Measurements from ENCODE around the gene SUSD4. TPM values are rescaled to one million over a fixed set of nuclear protein-coding genes. Genes with fewer than 3 reads are reported as not detected.

SUSD4 gene
- total RNA-seq, 2 donors from 2014 or later, result 11.0 to 15.6 TPM

DNA sequence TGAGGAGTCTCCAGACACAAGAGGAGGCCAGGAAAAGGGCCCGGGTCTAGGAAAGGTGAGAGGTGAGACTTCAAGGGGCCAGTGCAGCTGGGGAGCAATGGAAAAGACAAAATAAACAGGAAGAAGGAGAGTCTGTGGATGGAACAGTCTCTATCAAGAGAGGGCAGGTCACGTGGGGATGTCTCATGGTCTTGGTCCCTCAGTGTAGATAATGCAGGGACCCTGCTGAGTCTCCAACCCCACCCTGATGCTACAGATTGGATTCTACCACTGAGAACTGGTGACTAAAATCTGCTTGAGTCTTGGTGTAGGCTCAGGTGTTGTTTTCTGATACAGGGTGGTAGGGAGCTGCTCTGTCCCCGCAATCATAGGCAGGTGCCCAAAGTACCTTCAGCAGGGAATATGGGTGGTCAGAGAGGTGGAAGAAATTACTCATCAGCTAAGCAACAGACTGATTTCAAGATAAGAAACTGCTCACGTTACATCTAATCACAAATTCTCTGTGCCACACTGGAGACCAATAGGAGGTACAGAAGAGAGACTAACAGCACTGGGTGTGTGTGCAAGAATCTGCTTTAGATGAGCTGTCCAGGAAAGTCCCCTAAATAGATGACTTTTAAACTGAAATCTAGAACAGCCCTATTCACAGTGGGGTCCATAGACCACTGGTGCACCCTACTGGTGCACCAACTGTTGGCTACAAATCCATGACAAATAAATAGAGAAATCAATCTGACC, 119.4 kb downstream of the SUSD4 start:
- intact Hi-C loops (cut with DNase I), result loop anchor here in 1 of 2 donors (10.0 kb wide), 1 partner anchor 110 kb away; no protein-coding TSS in a partner anchor
- no peak for ATAC-seq

DNA sequence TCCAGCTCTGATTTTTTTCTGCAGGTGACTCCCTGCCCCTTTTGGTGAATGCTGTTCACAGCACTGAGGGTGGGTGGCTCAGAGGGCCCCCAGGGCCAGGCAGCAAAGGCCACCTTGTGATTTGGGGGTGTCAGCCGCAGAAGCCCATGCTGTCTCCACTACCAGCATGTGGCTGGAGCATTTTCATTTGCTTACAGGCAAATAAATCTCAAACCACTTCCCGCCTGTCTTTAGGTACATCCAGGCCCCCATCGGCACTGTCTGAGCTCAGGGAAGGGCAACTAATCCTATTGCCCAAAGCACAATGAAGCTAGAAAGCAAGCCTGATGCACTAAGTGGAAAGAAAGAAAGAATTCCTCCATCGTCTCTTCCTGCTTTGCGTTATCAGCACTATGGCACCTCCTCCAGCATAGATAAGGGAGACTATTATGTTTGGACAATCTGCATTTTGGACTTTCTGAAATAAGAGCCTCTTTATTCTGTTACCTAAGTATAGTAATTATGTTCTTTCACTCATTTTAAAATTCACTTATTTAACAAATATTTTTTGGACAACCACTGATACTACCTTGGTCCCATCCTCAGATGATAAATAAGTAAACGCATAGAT, 120.4 kb downstream of the SUSD4 start:
- intact Hi-C loops (cut with DNase I), result loop anchor here in 1 of 2 donors (10.0 kb wide), 1 partner anchor 109 kb away; no protein-coding TSS in a partner anchor
- no peak for DNase-seq
- no peak for ATAC-seq

More for the DNA sequence above, 119.4 kb downstream of the SUSD4 start:
- DNase-seq, result no peak

DNA sequence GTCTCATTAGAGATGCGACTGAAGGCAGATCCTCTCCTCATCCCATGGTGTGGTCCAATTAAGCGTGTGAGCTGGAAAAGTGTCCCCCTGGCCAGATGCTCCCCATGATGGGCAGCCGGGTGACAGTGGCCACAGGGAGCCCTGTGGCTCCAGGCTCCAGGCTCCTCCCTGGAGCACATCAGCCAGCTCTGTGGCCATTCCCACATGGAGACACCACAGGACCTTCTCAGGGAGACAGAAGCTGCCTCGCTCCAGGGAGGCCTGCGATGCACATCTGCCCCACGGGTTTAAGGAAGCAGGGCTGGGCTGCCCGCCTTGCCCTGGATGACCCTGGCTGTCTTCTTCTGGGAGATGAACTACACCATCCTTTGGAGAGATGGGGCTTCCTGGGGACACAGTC, 121.0 kb downstream of the SUSD4 start:
- intact Hi-C loops (cut with DNase I), result loop anchor here in 1 of 2 donors (10.0 kb wide), 1 partner anchor 108 kb away; no protein-coding TSS in a partner anchor
- no peak for DNase-seq
- no peak for ATAC-seq

DNA sequence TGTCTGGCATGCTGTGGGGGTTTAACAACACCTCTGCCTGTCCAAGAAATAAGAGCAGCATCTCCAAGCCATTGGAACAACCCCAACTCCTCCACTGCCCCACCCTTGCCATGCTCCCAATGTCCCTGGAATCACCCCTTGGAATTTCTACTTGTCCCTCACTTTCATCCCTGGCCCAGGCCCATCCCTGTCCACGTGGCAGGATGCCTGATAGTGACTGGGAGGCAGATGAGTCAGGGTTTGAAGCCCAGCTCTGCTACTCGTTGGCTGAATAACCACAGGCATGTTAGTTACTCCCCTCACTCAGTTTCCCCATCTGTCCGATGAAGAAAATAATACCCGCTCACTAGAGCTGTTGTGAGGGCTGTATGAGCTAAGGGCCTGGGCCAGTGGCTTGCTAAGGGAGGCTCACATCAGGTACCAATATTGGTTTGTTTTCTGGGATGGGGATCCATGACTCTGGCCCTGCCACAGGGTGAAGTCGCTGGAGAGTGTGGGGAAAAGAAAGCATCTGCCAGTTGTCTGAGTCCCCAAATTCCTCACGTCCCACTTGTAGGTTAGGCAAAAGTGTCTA, 121.5 kb downstream of the SUSD4 start:
- intact Hi-C loops (cut with DNase I), result loop anchor here in 1 of 2 donors (10.0 kb wide), 1 partner anchor 108 kb away; no protein-coding TSS in a partner anchor

DNA sequence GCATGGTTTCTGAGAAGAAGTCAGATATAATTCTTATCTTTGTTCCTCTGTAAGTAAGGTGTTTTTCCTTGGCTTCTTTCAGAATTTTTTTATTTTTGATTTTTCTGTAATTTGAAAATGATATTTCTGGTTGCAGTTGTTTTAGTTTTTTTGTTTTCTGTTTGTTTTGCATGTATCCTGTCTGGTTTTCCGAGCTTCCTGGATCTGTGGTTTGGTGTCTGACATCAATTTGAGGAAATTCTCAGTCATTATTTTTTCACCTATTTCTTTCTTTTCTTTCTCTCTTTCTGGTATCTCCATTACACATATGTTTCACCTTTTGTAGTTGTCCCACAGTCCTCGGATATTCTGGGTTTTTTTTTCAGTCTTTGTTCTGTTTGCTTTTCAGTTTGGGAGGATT, 123.9 kb downstream of the SUSD4 start:
- DNase-seq (no peak), ATAC-seq (no peak)
- intact Hi-C loops (cut with DNase I), result loop anchor here in 1 of 2 donors (10.0 kb wide), 1 partner anchor 105 kb away; no protein-coding TSS in a partner anchor

More for the DNA sequence above, 121.5 kb downstream of the SUSD4 start:
- ATAC-seq (no peak), DNase-seq (no peak)

DNA sequence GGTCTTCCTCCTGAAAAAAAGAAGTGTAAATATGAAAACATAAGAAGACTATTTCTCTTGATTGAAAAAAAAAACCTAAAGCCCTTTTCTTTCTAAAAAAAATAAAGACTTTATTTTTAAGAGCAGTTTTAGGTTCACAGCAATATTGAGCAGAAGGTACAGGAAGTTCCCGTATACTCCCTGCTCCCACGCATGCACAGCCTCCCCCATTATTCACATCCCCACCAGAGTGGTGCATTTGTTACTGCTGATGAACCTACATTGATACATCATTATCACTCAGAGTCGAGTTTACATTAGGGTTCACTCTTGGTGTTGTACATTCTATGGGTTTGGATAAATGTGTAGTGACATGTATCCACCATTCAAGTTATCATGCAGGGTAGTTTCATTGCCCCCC, 128.9 kb downstream of the SUSD4 start:
- intact Hi-C loops (cut with DNase I), result no loop called here
- no peak for DNase-seq
- ATAC-seq, result no peak

DNA sequence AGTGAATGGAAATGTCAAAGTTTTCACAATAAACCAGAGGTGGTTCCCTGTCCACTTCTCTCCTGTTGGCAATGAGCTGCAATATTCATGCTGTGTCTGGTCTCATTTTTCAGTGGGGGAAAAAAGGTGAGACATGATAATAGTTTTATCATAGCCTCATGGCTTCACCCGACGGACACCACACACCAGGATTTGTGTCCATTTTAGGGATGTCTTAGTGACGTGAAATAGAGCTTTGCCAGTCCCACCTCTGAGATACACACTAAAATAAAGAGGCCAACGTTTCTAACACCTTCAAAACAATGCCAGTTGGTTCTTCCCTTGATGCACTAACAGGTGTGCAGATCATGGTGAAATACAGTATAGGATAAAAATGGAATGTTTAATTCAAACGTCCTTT, 129.4 kb downstream of the SUSD4 start:
- ATAC-seq, result no peak
- no peak for DNase-seq
- intact Hi-C loops (cut with DNase I), result no loop called here

DNA sequence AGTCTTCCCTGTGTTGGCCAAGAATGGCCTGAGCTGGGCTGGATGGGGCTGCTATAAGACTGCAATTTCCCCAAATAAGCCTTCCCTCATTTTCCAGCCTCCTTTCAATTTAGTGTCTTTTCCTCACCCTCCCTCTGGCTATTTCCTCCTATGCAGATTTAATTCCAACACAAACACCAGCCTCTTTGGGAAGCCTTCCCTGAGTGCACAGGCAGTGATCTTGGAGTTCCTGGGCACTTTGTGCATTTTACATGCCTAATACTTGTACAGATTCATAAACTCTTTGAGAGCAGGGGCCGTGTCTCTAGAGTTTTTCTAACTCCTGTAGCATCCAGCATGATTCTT, 129.8 kb downstream of the SUSD4 start:
- no peak for DNase-seq
- intact Hi-C loops (cut with DNase I), result no loop called here
- peak in 1 of 2 donors; percentile 36 for ATAC-seq

DNA sequence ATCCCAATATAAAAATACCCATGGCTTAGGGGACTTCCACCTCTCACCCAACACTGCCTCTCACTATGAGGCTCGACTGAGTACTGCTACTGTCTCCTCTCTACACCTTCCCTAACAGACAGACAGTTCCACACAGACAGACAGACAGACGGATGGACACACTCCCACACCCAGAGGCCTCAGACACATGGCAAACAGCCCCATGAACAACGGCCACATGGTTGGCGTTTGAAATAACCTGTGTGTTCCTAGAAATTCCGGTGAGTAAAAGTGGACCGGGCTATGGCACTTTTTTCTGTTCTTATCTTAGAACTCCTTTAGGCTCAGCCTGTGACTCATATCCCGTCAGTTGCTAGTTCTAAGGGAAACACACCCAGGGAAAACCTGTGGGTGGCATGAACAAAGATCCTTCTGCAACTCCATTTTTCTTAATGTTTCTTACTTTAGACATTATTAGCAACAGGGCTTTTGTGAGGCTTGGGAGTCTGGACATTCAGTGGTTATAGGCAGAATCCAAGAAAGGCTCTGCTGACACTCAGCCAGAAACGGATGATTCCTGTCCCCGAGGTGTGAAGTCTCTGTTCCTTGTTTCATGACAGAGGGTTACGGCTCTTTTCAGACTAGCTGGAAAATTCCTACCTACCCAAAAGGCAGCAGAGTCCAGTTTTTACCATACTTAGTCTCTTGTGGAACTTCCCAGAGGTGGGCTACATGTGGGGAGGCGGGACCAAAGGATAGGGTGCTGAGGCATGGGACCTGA, 130.4 kb downstream of the SUSD4 start:
- DNase-seq (peak; percentile 33), ATAC-seq (peak; percentile 77 to 96)
- intact Hi-C loops (cut with DNase I), result no loop called here

DNA sequence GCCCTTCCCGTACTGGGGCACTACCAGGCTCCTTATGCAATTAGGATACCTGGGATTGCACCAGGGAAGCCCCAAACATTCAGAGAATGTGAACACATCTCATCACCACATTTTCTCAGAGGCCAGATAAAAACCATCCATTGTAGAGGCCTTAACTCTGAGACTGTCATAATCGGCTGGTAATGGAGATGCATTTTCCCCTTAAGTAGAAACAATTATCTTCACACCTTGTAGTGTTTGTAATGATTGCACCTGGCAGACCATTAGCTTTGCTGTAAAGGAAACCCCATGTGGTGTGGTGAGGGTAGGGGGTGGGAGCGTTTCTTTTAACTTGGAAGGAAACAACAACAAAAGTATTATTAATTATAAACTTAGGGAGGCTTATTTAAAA, 131.0 kb downstream of the SUSD4 start:
- intact Hi-C loops (cut with DNase I), result no loop called here
- no peak for DNase-seq
- no peak for ATAC-seq

DNA sequence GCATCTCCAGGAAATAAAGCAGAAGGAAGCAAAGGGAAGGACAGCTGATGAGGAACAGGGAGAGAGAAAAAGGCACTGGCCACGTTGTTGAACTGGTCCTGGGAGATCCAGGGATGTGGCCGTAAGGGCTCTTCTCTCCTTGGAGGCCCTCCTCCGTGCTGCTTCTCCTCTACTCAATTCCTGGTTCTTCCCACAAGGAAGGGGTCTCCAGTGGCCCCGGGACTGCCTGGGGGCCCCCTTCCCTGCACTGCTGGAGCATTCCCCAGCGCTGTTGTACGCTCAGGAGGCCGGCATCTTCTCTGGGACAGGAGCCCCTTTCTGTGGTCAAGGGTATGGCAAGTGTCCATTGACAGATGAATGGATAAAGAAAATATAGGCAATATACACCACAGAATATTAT, 132.4 kb downstream of the SUSD4 start:
- DNase-seq, result no peak
- intact Hi-C loops (cut with DNase I), result no loop called here
- ATAC-seq, result no peak

DNA sequence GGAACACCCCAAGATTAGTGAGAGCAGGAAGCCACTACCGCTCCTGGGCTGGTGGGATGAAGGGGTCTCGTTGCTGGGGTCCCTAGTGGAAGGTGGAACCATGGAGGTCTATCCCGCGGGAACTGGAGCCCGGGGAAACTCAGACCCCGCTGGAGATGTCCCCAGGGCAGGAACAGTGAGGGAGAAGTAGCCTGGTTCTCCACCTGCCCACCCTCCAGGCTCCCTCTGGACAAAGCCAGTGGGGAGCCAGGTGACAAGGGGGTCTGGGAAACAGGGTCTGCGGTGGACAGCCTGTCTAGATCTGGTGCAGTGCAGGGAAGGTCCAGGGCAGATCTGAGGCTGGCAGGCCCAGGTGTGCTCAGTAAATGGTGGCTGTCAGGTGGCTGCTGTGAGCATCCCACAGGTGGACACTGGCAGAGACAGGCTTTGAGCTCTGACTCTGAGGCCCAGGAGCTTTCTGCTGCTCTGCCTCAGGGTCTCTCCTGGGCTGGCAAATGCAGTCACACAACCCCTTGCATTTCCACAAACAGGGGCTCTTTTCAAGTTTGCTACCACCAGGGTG, 132.9 kb downstream of the SUSD4 start:
- intact Hi-C loops (cut with DNase I), result no loop called here
- ATAC-seq (no peak), DNase-seq (no peak)

DNA sequence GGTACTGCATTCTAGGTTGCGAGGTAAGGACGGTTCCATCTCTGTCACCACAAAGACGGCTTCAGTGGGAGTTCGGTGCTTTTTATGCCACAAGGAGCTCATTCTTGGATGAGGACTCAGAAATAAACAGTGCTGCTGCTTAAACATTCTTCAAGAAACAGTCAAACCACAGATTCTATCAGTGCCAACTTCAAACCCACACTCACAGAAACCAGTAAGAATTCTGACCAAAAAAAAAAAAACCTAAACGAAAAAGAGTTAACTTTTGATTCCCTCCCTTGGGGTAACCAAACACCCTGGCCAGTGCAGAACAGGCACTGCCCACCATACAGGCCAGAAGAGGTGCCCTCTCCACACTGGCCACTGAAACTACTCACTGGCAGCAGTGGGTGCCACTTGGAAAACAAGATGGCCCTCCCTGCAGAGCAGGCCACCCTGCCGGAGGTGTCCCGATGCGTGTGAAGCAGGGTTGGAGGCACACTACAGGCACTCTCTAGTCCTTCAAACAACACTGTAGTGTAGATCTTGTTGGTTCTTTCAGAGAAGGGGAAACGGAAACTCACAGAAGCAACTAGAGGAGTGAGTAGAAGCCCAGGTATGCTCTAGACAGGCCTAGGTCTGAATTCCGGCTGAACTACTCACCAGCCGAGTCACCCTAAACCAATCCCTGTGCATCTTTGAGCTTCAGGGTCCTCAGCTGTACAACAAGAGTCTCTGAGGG, 133.7 kb downstream of the SUSD4 start:
- intact Hi-C loops (cut with DNase I), result no loop called here
- no peak for DNase-seq
- ATAC-seq, result no peak

DNA sequence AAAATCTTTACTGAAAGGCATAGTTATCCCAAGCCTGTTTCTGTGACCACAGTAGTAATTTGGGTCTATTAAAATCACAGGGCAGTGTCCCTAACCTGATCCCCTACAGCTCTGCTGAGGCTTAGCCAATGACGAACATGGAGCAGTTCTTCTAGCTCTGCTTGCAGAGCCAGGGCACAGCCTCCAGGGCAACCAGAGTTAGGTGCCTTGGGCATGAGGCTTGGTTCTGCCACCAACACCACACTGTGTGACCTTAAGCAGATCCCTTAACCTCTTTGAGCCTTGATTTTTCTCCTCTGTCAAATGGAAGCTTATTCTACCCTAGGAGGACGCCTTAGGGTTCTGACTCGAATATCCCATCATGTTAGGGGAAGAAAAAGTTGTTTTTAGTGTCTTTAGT, 134.2 kb downstream of the SUSD4 start:
- no peak for ATAC-seq
- no peak for DNase-seq
- intact Hi-C loops (cut with DNase I), result no loop called here

DNA sequence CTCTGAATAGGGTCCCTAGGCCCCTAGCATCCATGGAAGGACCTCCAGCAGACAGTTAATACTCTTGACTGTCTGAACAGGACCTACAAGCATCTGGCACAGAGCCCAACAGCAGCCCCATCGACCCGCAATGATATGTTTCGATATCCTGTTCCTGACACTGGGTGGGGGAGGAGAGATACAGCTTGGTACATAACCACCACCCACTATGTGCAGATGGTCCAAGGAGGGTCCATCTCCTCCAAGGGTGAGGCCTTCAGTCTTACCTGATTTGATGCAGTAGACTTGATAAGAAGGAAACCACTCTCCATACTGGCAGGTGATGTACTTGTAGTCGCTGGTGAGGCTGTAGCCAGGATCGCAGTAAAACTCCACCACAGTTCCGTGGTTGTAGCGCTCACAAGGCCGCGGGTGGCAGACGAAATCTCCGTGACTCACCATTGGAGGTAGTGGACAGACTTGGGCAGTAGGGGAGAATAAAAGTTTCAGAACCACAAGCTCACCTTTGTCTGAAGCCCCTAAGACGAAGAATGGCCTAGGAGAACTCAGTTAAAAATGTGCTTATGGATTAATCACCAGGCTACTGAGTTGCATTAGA, 134.9 kb downstream of the SUSD4 start:
- ATAC-seq (no peak), DNase-seq (no peak)
- intact Hi-C loops (cut with DNase I), result no loop called here

DNA sequence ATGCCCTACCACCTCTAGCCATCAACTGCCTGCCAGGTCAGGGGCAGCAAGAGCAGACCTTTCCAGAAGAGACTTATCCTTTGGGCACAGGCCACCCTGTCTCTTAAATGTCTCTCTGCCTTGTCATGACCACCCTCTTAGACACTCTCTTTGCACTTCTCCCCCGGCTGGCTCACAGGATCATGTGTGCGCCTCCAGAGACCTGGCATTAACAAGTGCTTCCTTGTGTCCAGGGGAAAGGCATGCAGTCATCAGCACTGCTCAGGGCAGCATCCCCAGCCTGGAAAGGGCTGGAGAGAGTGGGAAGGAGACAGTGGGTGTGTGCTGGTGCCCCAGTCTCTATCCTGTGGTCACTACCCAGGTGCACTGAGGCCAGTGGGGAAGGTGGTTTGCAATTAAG, 135.8 kb downstream of the SUSD4 start:
- ATAC-seq, result no peak
- intact Hi-C loops (cut with DNase I), result no loop called here
- DNase-seq, result no peak

DNA sequence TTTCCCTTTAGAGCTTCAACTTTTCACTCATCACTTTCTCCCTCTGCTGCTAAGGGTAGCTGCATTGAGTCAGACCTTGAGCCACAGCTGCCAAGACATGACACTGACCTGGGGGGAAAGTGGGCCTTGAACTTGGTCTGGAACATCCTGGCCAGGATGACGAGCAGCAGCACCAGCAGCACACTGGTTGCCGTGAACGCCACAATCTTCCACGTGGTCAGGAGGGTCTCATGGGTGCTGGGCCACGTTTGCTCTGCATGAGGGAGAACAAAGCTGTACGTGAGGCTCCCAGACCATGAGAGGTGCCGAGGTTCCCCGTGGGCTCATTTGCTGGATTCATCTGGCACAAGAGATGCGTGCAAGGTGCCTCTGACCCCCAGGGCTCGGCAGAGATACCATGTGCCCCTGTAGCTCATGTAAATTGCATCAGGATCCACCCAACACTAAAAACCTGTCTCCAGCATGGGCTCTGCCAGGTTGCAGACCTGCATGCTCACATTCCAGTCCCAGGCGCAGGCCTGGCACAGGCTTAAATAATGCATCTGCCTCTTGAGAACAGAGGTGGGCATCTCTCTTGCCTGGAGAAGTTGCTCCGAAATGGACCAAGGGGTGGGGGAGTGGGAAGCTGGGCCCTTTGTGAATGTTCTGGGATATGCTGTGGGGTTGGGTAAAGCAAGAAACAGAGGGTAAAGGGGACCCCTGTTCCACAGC, 136.3 kb downstream of the SUSD4 start:
- DNase-seq, result no peak
- ATAC-seq, result no peak
- intact Hi-C loops (cut with DNase I), result no loop called here

DNA sequence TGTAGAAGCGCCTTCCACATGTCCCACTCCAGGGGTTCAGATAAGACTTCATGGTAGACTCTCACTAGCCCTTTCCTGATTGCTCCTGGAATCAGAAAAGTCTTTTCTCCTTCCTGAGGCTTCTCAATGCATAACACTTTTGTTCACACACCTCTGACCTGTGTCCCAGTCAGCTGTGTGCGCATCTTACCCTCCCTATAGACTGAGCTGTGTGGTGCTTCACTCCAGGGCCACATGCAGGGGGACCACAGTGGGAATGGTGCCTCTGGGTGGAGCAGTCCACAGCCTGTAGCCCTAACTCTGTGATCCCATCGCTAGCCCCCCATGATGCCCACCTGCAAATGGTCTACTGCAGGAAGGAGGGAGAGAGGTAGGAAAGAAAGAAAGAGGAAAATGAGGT, 136.9 kb downstream of the SUSD4 start:
- intact Hi-C loops (cut with DNase I), result no loop called here
- no peak for DNase-seq
- ATAC-seq, result no peak
